ENCODE data around the gene RASGRP3. TPM values are rescaled to one million over a fixed set of nuclear protein-coding genes. Genes with fewer than 3 reads are reported as not detected.

RASGRP3 gene
- total and polyA plus RNA-seq, 9 of the 15 experiments (the other 6 are each of a cell fraction or from before 2014, with no cell fraction given): 0.18 to 1.7 (median 1.2) TPM

DNA sequence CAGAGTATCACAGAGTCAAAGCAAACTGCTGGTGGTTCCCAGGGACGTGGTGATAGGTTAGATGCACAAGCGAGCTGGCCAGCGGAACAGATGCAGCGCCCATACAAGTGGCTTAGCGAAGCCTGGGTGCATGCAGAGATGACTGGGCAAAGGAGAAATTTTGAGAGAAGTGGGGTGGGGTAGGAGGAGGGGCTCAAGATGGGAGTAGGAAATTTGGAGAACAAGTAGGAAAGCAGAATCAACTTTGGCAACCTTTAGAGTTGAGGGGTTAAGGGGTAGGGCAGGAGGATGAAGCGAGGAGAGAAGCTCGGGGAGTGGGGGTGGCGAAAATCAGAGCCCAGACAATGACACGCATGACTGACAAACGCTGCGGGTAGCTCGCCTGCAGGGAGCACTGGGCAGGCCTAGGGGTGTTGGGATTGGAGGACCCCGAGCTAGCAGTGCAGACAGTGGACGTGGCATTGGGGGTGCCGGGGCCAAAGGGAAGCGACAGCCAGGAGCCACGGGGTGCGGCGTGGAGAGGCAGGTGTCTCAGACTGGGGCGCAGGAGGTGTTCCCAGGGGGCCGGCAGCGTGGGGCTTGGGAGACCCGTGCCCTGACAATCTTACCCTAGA lies 122.2 kb downstream of the RASGRP3 start (continued):
- TF ChIP-seq PKNOX1 (IDR thresholded peaks at IDR 0.05) (peak; percentile 52), NR2C2 (CRISPR knock-in tag; IDR thresholded peaks at IDR 0.05) (no peak), NR2C2 (tag; IDR thresholded peaks at IDR 0.05) (0 out of 2 replicates have a peak, but pooled peaks have one; percentile 3), PHB2 (IDR thresholded peaks at IDR 0.05; ENCODE audit: low read depth) (0 out of 2 replicates have a peak, but pooled peaks have one; percentile 51), ETS1 (conservative IDR thresholded peaks at IDR 0.05; ENCODE audit: control insufficient read depth, low read depth, low read length) (peak; percentile 47; the same call in 1 of the 2 replicates), ZNF184 (CRISPR knock-in tag; IDR thresholded peaks at IDR 0.05) (no peak), HNRNPH1 (optimal IDR thresholded peaks at IDR 0.05; ENCODE audit: low read depth, low read length) (no peak), MTA2 (IDR thresholded peaks at IDR 0.05; ENCODE audit: low read depth) (0 out of 2 replicates have a peak, but pooled peaks have one; percentile 4), POLR2AphosphoS5 (IDR thresholded peaks at IDR 0.05; ENCODE audit: control insufficient read depth, insufficient read depth, low read depth, low read length) (no peak), SMARCC2 (IDR thresholded peaks at IDR 0.05; ENCODE audit: low read depth) (no peak), SMARCA5 (IDR thresholded peaks at IDR 0.05) (peak; percentile 36; the same call in 1 of the 2 replicates), RBFOX2 (IDR thresholded peaks at IDR 0.05; ENCODE audit: low read depth, low read length) (peak; percentile 80), PHF8 (IDR thresholded peaks at IDR 0.05; ENCODE audit: borderline replicate concordance, low read length) (peak; percentile 78; the same call in 1 of the 2 replicates), MBD1 (CRISPR knock-in tag; IDR thresholded peaks at IDR 0.05) (no peak), ZNF408 (CRISPR knock-in tag; IDR thresholded peaks at IDR 0.05; ENCODE audit: low read depth) (no peak), ZBTB8A (IDR thresholded peaks at IDR 0.05; ENCODE audit: partially characterized antibody) (no peak)
- TF ChIP-seq, protein P1, sequence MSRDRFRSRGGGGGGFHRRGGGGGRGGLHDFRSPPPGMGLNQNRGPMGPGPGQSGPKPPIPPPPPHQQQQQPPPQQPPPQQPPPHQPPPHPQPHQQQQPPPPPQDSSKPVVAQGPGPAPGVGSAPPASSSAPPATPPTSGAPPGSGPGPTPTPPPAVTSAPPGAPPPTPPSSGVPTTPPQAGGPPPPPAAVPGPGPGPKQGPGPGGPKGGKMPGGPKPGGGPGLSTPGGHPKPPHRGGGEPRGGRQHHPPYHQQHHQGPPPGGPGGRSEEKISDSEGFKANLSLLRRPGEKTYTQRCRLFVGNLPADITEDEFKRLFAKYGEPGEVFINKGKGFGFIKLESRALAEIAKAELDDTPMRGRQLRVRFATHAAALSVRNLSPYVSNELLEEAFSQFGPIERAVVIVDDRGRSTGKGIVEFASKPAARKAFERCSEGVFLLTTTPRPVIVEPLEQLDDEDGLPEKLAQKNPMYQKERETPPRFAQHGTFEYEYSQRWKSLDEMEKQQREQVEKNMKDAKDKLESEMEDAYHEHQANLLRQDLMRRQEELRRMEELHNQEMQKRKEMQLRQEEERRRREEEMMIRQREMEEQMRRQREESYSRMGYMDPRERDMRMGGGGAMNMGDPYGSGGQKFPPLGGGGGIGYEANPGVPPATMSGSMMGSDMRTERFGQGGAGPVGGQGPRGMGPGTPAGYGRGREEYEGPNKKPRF (IDR thresholded peaks at IDR 0.05; ENCODE audit: low read depth, low read length): no peak
- TF ChIP-seq, protein P2, sequence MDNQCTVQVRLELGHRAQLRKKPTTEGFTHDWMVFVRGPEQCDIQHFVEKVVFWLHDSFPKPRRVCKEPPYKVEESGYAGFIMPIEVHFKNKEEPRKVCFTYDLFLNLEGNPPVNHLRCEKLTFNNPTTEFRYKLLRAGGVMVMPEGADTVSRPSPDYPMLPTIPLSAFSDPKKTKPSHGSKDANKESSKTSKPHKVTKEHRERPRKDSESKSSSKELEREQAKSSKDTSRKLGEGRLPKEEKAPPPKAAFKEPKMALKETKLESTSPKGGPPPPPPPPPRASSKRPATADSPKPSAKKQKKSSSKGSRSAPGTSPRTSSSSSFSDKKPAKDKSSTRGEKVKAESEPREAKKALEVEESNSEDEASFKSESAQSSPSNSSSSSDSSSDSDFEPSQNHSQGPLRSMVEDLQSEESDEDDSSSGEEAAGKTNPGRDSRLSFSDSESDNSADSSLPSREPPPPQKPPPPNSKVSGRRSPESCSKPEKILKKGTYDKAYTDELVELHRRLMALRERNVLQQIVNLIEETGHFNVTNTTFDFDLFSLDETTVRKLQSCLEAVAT (IDR thresholded peaks at IDR 0.05): 0 out of 4 replicates have a peak, but pooled peaks of 1 of the 2 experiments have one; percentile 23

Measured in K562 (cell line).